Suprapubic skin (tissue), 4 donors: Measurements from ENCODE around the gene PATL2. TPM values are rescaled to one million over a fixed set of nuclear protein-coding genes. Genes with fewer than 3 reads are reported as not detected.
"Not testable (repeated sequence)": the region's sequence is repeated elsewhere in the genome, so short reads cannot be mapped to it uniquely, and the experiment has no call there.

Source experiments
- DNase-seq, 2 donors: peaks; one replicate each; pipeline ENCODE4 v3.0.0-alpha.2; 2019; ENCODE audit warnings: low spot score in 2 of 2
- H3K27ac ChIP-seq: fragments of 200-600 bp; sonication (generic); one replicate; pipeline ENCODE4 v1.5.1; 2019
- H3K27me3 ChIP-seq: fragments of 200-600 bp; sonication (generic); one replicate; pipeline ENCODE4 v1.5.1; 2019
- H3K36me3 ChIP-seq: fragments of 200-600 bp; sonication (generic); one replicate; pipeline ENCODE4 v1.5.1; 2019
- H3K4me1 ChIP-seq: fragments of 200-600 bp; sonication (generic); one replicate; pipeline ENCODE4 v1.5.1; 2019
- H3K4me3 ChIP-seq: fragments of 200-600 bp; sonication (generic); one replicate; pipeline ENCODE4 v1.5.1; 2019; ENCODE audit warnings: mild to moderate bottlenecking
- H3K9me3 ChIP-seq: fragments of 200-600 bp; sonication (generic); one replicate; pipeline ENCODE4 v1.5.1; 2019
- EP300 ChIP-seq: sonication (generic); formaldehyde crosslinking; IDR thresholded peaks from one replicate; pipeline ENCODE4 v1.6.1; 2017; ENCODE audit warnings: antibody characterized with exemption
- POLR2A ChIP-seq, 2 donors: fragments of 450-650 bp; IDR thresholded peaks; one replicate each; pipeline ENCODE4 v1.6.1; 2017; ENCODE audit warnings: antibody characterized with exemption in 2 of 2, mild to moderate bottlenecking in 2 of 2, moderate library complexity in 2 of 2
- POLR2AphosphoS5 ChIP-seq, 3 donors: sonication (generic); formaldehyde crosslinking; IDR thresholded peaks; one replicate each; pipeline ENCODE4 v1.6.1; 2017; ENCODE audit warnings: antibody characterized with exemption in 3 of 3
- WGBS: methylation state at CpG from one replicate; pipeline ENCODE4 v1.1.5; 2018; 5-methylcytosine and 5-hydroxymethylcytosine counted together
- total RNA-seq, 4 donors: library from RNA; depleted of rRNA; stranded (reverse); fragments of >200 nt; gene quantifications; one replicate each; pipeline ENCODE4 v1.1.0, GENCODE V29; 2016
- TF ChIP-seq, protein P1 (sequence below), 2 donors: fragments of 200-600 bp in 1 of 2; fragments of 450-650 bp in 1 of 2; sonication (generic) in 1 of 2; IDR thresholded peaks; one replicate each; pipeline ENCODE4 v1.5.1; 2016 to 2019; ENCODE audit warnings: antibody characterized with exemption in 2 of 2, mild to moderate bottlenecking in 1 of 2, moderate library complexity in 1 of 2

Gene PATL2
- total RNA-seq, 4 donors from 2014 or later = 0.57 to 1.2 (median 0.86) TPM; not detected in 1

DNA sequence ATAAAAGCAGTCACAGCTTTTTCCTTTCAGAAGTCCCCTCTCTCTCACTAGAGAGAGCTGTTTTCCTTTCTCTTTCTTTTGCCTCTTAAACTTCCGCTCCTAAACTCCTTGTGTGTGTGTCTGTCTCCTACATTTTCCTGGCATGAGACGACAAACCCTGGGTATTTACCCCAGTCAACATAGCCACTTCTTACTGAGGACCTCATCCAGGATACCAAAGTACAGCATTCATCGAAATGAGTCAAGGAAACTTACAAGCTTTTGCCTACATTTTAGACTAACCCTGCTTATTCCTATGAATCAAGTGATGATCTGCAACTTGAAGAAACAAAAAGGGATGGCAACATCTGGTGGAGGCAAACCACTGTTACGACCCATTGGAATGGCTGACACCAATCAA lies 16.7 kb downstream of the PATL2 start:
- DNase-seq = no peak
- Histone ChIP-seq H3K27ac (no peak overlapping the region), H3K4me3 (no peak overlapping the region), H3K36me3 (no peaks in the 10 kb centered on the region), H3K9me3 (no peaks in the 10 kb centered on the region), H3K4me1 (no peaks in the 10 kb centered on the region), H3K27me3 (no peaks in the 10 kb centered on the region)
- TF ChIP-seq, protein P1, sequence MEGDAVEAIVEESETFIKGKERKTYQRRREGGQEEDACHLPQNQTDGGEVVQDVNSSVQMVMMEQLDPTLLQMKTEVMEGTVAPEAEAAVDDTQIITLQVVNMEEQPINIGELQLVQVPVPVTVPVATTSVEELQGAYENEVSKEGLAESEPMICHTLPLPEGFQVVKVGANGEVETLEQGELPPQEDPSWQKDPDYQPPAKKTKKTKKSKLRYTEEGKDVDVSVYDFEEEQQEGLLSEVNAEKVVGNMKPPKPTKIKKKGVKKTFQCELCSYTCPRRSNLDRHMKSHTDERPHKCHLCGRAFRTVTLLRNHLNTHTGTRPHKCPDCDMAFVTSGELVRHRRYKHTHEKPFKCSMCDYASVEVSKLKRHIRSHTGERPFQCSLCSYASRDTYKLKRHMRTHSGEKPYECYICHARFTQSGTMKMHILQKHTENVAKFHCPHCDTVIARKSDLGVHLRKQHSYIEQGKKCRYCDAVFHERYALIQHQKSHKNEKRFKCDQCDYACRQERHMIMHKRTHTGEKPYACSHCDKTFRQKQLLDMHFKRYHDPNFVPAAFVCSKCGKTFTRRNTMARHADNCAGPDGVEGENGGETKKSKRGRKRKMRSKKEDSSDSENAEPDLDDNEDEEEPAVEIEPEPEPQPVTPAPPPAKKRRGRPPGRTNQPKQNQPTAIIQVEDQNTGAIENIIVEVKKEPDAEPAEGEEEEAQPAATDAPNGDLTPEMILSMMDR (IDR thresholded peaks at IDR 0.05) = no peak
- TF ChIP-seq POLR2A (IDR thresholded peaks at IDR 0.05) (no peak), POLR2AphosphoS5 (IDR thresholded peaks at IDR 0.05) (no peak), EP300 (no peak)
- 85% methylated on average over 4 of the region's 4 CpGs for WGBS

DNA sequence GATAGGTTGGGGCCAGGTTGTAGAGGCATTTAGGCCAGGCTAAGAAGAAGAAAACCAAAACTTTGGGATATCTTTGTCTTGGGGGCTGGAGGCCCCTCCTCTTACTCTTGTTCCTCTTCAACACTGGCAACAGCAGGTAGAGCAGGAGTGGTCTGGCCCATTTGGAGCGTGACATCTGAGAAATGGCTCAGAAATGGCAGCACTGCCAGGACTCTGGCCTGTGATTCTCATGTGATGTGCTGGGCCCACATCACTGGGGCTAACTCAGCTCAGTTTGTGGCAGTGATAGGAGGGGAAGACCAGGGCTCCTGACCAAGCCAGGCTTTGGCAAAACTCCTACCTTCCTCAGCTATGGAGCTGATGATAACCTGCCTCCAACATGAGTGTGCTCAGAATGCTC lies 18.5 kb downstream of the PATL2 start:
- H3K9me3 ChIP-seq = no peaks in the 10 kb centered on the region
- H3K4me1 ChIP-seq = no peaks in the 10 kb centered on the region
- no peak overlapping the region for H3K27ac ChIP-seq
- no peak for DNase-seq
- H3K36me3 ChIP-seq = no peaks in the 10 kb centered on the region
- TF ChIP-seq, protein P1 (IDR thresholded peaks at IDR 0.05) = no peak
- TF ChIP-seq POLR2A (IDR thresholded peaks at IDR 0.05) (no peak), EP300 (no peak), POLR2AphosphoS5 (IDR thresholded peaks at IDR 0.05) (no peak)
- WGBS = 85% methylated on average over 1 of the region's 1 CpG
- no peaks in the 10 kb centered on the region for H3K27me3 ChIP-seq
- H3K4me3 ChIP-seq = no peak overlapping the region

DNA sequence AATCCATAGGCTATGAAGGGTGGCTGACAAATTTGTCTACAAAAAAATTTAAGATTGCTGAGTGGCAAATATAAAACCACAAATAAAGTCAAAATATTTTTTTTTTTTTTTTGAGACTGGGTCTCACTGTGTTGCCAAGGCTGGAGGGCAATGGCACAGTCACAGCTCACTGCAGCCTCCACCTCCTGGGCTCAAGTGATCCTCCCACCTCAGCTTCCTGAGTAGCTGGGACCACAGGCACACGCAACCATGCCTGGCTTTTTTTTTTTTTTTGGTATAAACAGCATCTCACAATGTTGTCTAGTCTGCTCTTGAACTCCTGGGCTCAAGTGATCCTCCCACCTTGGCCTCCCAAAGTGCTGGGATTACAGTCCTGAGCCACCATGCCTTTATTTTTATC lies 20.9 kb downstream of the PATL2 start:
- H3K36me3 ChIP-seq, H3K27ac ChIP-seq, H3K9me3 ChIP-seq, H3K4me1 ChIP-seq, H3K27me3 ChIP-seq, DNase-seq, H3K4me3 ChIP-seq: not testable (repeated sequence)
- 67% methylated on average over 1 of the region's 1 CpG for WGBS

DNA sequence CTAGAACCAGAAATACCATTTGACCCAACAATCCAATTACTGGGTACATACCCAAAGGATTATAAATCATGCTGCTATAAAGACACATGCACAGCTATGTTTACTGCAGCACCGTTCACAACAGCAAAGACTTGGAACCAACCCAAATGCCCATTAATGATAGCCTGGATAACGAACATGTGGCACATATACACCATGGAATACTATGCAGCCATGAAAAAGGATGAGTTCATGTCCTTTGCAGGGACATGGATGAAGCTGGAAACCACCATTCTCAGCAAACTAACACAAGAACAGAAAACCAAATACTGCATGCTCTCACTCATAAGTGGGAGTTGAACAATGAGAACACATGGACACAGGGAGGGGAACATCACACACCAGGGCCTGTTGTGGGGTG lies 21.8 kb downstream of the PATL2 start:
- 75% methylated on average over 2 of the region's 2 CpGs for WGBS

DNA sequence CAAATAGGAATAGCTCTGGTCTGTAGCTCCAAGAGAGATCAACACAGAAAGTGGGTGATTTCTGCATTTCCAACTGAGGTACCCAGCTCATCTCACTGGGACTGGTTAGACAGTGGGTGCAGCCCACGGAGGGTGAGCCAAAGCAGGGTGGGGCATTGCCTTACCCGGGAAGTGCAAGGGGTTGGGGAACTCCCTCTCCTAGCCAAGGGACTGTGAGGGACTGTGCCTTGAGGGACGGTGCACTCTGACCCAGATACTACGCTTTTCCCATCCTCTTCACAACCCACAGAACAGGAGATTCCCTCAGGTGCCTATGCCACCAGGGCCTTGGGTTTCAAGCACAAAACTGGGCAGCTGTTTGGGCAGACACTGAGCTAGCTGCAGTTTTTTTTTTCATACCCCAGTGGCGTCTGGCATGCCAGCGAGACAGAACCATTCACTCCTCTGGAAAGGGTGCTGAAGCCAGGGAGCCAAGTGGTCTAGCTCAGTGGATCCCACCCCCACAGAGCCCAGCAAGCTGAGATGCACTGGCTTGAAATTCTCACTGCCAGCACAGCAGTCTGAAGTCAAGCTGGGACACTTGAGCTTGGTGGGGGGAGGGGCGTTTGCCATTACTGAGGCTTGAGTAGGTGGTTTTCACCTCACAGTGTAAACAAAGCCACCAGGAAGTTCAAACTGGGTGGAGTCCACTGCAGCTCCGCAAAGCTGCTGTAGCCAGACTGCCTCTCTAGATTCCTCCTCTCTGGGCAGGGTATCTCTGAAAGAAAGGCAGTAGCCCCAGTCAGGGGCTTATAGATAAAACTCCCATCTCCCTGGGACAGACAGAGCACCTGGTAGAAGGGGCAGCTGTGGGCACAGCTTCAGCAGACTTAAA lies 28.1 kb downstream of the PATL2 start:
- not testable (repeated sequence) for H3K27me3 ChIP-seq, H3K27ac ChIP-seq, H3K36me3 ChIP-seq, H3K4me3 ChIP-seq, DNase-seq, H3K9me3 ChIP-seq
- peaks cover 15% of the 10 kb centered on the region for H3K4me1 ChIP-seq
- 28% methylated on average over 6 of the region's 8 CpGs for WGBS

More for the DNA sequence above, 21.8 kb downstream of the PATL2 start:
- not testable (repeated sequence) for H3K27ac ChIP-seq, H3K9me3 ChIP-seq, H3K27me3 ChIP-seq, H3K36me3 ChIP-seq, H3K4me3 ChIP-seq, H3K4me1 ChIP-seq, DNase-seq

DNA sequence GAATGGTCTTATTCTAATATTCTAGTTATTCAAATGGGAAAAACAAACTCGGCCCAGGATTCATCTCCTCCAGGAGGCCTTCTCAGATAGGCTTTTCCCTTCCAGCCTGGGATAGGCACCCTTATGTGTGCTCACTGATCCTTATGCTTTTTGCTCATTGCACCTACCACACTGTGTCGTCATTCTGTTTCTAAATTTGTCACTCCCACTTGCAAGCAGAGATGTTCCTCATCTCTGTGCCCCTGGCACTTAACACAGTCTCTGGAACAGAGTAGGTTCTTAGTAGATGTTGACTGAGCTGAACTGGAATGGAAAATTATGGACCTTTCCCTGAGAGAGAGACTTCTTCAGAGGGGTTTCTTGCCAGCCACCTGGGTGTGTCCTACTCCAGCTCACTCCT lies 28.9 kb downstream of the PATL2 start:
- TF ChIP-seq, protein P1 (IDR thresholded peaks at IDR 0.05) = no peak
- TF ChIP-seq POLR2AphosphoS5 (IDR thresholded peaks at IDR 0.05) (no peak), EP300 (no peak), POLR2A (IDR thresholded peaks at IDR 0.05) (no peak)
- 64% methylated on average over 2 of the region's 2 CpGs for WGBS
- H3K27ac ChIP-seq = no peak overlapping the region

DNA sequence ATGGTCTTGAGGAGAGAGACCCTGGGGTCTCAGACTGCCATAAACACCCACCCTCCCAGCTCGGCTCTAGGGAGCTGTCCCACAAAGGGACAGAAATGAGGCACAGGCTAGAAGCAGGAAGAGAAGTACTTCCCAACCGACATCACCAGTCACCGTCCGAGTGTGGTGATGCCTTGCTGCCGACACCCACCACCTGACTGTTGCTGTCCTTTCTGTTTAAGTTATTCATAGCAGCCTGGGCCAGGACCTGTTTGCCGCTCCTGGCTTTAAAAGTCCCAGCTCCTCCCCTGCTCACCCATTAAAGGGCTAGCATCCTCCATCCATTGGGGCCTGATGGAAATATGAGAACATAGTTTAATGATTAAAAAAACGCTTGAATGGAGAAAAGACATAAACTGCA lies 34.4 kb downstream of the PATL2 start:
- no peaks in the 10 kb centered on the region for H3K9me3 ChIP-seq
- H3K27ac ChIP-seq = no peak overlapping the region
- WGBS = 57% methylated on average over 6 of the region's 7 CpGs
- H3K36me3 ChIP-seq = no peaks in the 10 kb centered on the region
- H3K27me3 ChIP-seq = no peaks in the 10 kb centered on the region
- no peak overlapping the region for H3K4me3 ChIP-seq
- no peaks in the 10 kb centered on the region for H3K4me1 ChIP-seq
- TF ChIP-seq, protein P1 (IDR thresholded peaks at IDR 0.05) = no peak
- TF ChIP-seq EP300 (no peak), POLR2A (IDR thresholded peaks at IDR 0.05) (no peak), POLR2AphosphoS5 (IDR thresholded peaks at IDR 0.05) (no peak)
- no peak for DNase-seq

More for the DNA sequence above, 28.9 kb downstream of the PATL2 start:
- H3K36me3 ChIP-seq = no peaks in the 10 kb centered on the region
- H3K4me1 ChIP-seq = peaks cover 15% of the 10 kb centered on the region
- H3K27me3 ChIP-seq = no peaks in the 10 kb centered on the region
- DNase-seq = no peak
- no peaks in the 10 kb centered on the region for H3K9me3 ChIP-seq
- no peak overlapping the region for H3K4me3 ChIP-seq
